Activated CD4-positive, CD25-positive, alpha-beta regulatory T cell (primary cell): ENCODE measurements around the gene NLGN1.

Experiments
- DNase-seq, 4 experiments: peaks; one replicate each; lab custom pipeline; 2025; lab: John Stamatoyannopoulos, UW

The NLGN1 gene

DNA sequence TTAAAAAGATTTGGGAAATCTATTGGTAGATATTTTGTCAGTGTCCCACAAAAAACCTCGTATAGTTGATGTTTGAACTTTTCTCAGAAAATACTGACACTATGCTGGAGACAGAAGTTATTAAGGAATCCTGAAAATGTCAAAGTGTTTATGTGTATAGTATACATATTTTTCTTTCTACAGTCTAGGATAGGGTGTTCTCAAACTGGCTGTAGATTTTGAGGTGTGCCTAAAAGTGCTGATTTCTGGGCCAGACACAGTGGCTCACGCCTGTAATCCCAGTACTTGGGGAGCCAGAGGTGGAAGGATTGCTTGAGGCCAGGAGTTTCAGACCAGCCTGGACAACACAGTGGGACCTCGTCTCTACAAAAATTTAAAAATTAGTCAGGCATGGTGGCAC lies 322.0 kb downstream of the NLGN1 start:
- DNase-seq, result no peak

DNA sequence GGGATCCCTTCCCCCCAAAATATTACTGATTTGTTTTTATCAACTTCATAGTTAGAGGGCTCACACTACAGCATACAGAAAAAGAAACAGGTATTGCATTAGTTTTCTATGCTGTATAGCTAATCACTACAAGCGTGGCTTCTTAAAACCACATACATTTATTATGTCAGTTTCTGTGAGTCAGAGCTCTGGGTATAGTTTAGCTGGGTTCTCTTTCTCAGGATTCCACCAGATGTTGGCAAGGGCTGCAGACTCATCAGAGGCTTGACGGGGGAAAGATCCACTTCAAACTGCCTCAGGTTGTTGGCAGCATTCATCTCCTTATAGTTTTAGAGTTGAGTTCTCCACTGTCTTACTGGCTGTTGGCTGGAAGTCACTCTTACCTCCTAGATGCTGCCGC lies 328.0 kb downstream of the NLGN1 start:
- no peak for DNase-seq

DNA sequence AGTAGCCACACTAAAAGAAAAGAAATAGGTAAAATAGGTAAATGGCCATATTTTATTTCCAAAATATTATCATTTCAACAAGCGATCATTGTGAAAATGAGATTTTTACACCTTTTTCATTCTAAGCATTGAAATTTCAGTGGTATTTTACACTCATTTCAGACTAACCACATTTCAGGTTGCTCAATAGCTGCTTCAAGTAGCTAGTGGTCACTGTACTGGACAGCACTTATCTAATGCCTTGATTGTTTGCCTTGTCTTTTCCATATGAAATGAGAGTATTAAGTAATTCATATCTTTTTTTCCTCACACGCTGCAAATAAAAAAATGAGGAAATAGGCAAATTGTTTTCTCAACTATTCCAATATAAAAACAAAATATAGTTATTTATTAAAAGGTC lies 332.8 kb downstream of the NLGN1 start:
- DNase-seq, result no peak

DNA sequence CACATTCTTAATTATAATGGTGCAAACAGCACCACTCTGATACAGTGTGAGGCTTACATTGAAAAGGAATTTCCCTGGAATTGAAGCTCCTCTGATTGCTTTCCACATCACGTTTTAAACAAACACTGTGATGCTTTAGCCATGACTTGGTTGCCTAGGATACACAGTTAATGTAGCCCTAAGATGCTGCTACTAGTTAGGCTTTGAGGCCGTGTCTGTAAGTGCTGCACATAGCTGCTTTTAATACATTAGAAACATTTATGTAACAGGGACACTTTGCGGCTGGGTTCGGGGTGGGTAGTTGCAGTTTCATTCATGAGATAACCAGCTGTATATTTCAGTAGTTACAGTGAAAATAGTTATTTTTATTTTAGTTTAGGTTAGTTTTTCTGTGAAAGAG lies 334.7 kb downstream of the NLGN1 start:
- no peak for DNase-seq

- no peak for DNase-seq
Observed at GRCh38 chr3:173733029-173733652, 335.6 kb downstream of the NLGN1 start.

DNA sequence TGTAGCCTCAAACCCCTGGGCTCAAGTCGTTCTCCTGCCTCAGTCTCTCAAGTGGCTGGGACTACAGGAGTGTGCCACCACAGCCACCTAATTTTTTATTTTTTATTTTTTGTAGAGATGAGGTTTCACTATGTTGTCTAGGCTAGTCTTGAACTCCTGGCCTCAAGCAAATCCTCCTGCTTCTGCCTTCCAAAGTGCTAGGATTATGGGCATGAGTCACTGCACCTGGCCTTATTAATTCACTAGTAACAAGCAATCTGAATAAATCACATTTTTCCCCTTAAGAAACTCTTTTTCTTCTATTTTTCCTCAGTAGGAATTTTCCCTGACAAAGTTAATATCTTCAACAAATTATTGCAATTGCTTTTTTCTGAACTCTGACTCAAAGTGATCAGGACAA lies 336.9 kb downstream of the NLGN1 start:
- DNase-seq, result no peak

- DNase-seq, result no peak
Observed at GRCh38 chr3:173734895-173735294, 337.4 kb downstream of the NLGN1 start.

DNA sequence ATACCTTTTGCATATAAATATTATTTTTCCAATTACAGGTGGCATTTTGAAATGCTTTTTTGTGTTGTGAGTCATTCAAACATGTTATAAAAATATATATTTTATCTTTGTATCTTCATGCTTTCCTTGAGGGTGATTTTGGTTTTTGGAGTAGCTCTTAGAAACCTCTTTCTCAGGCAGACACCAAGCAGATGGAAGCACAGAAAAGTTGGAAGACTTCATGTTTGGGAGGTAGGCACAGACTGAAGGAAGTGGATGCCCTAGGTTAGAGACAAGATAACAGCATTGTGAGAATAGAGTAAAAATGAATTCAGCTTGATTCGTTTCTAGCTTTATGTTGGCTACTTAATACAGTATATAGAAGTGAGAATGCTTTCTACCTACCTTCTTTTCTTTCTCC lies 338.3 kb downstream of the NLGN1 start:
- no peak for DNase-seq

DNA sequence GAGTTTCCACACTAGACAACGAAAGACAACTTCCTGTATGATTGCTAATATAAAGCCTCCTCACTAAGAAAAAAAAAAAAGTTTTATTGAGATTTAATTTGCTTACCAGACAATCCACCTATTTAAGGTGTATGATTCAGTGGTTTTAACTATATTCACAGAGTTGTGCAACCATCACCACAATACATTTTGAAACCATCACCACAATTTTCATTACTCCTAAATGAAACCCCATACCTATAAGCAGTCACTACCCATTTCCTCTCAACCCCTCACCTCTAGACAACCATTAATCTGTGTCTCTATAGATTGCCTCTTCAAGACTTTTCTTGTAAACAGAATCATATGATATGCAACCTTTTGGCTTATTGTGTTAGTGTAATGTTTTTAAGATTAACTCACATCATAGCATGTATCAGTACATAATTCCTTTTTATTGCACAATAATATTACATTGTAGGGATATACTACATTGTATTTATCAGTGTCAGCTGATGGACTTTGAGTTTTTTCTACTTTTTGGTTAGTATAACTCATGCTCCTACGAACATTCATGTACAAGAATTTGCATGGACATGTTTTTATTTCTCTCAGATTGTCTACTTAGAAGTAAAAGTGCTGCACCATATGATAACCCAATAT lies 339.7 kb downstream of the NLGN1 start:
- no peak for DNase-seq

GRCh38 chr3:173739726-173740125 lies 342.2 kb downstream of the NLGN1 start:
- DNase-seq, result no peak

DNA sequence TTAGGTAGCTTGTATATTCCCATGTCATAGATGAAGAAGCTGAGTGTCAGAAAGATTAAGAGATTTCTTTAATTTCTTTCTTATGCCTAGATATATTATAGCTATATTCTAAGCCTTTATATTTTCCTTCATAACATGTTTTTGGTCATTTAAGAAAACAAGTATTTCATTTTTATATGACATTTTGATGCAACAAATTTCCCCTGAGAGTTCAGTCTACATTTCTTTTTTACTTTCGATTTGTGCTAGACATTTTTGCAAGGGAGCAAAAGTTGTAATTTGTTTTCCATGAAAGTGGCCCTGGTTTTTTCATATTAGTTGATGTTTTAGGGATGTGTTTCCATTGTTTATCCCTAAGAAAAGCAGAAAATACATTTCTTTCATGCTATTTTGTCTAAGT lies 344.9 kb downstream of the NLGN1 start:
- DNase-seq, result no peak

DNA sequence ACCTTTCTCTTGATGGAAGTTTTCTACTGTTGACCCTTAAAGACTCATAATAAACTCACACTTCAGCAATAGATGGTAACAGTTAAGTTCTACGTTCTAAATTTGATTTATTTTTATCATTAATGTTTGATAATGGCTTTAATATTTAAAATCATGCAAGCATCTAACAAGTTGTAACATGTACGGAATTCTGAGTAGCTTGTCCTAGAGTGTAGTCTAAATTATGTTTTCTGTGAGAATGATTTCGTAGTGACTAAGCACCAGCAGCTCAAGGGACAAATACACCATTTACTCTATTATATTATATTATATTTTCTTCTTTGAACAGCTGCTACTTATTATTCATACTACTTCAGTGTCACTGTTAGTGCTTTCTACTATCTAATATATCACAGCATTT lies 345.6 kb downstream of the NLGN1 start:
- no peak for DNase-seq

- DNase-seq, result no peak
Observed at GRCh38 chr3:173743516-173743915, 346.0 kb downstream of the NLGN1 start.

- no peak for DNase-seq
Observed at GRCh38 chr3:173744479-173744878, 346.9 kb downstream of the NLGN1 start.

GRCh38 chr3:173744895-173745294 lies 347.4 kb downstream of the NLGN1 start:
- no peak for DNase-seq

GRCh38 chr3:173745952-173746682 lies 348.6 kb downstream of the NLGN1 start:
- DNase-seq, result no peak

GRCh38 chr3:173747427-173747826 lies 349.9 kb downstream of the NLGN1 start:
- DNase-seq, result no peak

- no peak for DNase-seq
Observed at GRCh38 chr3:173748105-173748504, 350.6 kb downstream of the NLGN1 start.

DNA sequence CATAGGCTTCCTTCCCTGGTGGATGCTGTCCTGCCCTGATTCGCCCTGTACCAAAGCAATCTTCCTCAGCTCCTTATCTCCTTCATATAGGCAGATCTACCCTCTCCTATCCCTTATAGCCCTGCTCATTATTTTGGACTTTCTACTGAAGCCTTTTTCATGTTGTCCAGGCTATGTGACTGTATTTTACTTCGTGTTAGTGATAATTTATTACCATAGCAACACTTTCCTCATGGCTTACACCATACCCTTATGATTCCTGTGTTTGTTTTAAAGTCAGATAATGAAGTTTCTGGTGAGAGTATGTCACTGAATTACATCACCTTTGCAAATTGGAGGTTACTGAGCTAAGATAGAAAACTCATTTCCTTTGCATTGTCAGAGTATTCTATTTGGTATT lies 352.6 kb downstream of the NLGN1 start:
- no peak for DNase-seq

- DNase-seq, result no peak
Observed at GRCh38 chr3:173750591-173750990, 353.0 kb downstream of the NLGN1 start.

GRCh38 chr3:173753593-173753992 lies 356.0 kb downstream of the NLGN1 start:
- no peak for DNase-seq

GRCh38 chr3:173755161-173755560 lies 357.6 kb downstream of the NLGN1 start:
- no peak for DNase-seq

DNA sequence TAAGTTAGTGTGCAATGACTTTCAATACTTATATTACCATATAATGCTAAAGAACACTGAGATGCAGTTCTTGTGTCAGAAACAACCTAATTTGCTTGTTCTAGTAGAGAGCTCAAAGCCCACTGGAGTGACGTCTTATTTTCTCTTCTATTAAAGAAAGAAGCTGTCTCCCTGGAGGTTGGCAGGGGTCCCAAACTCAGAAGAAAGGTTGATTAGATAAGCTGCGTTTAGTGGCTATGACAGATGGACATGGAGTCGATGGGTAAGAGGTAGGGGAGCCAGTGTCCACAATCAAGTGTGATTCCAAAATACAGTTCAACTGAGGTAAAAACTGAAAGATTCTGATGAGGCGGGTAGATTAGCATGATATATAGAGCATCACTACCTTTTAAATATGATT lies 363.6 kb downstream of the NLGN1 start:
- DNase-seq, result no peak

GRCh38 chr3:173762501-173762900 lies 365.0 kb downstream of the NLGN1 start:
- no peak for DNase-seq
